HEK293T (cell line): Measurements from ENCODE around the gene RASSF4.

Experiments used
- ARNT ChIP-seq: fragments of 450-650 bp; IDR thresholded peaks from 2 replicates; pipeline ENCODE4 v1.6.1; 2017; ENCODE audit warnings: mild to moderate bottlenecking
- BHLHE40 ChIP-seq: fragments of 450-650 bp; IDR thresholded peaks from 2 replicates; pipeline ENCODE4 v1.6.1; 2016; ENCODE audit warnings: mild to moderate bottlenecking, moderate library complexity, borderline replicate concordance
- CTBP1 ChIP-seq: fragments of 450-650 bp; IDR thresholded peaks from 2 replicates; pipeline ENCODE4 v1.6.1; 2016; ENCODE audit warnings: borderline replicate concordance
- ELF4 ChIP-seq: fragments of 450-650 bp; IDR thresholded peaks from 2 replicates; pipeline ENCODE4 v1.6.1; 2017; ENCODE audit warnings: antibody characterized with exemption
- FOXK2 ChIP-seq: fragments of 450-650 bp; IDR thresholded peaks from 2 replicates; pipeline ENCODE4 v1.6.1; 2016; ENCODE audit warnings: mild to moderate bottlenecking
- FOXM1 ChIP-seq: fragments of 450-650 bp; IDR thresholded peaks from 2 replicates; pipeline ENCODE4 v1.6.1; 2017; ENCODE audit warnings: mild to moderate bottlenecking, borderline replicate concordance
- HDGF ChIP-seq: fragments of 450-650 bp; IDR thresholded peaks from 2 replicates; pipeline ENCODE4 v1.6.1; 2017; ENCODE audit warnings: antibody characterized with exemption, borderline replicate concordance
- L3MBTL2 ChIP-seq: fragments of 450-650 bp; conservative IDR thresholded peaks from 2 replicates; pipeline ENCODE4 v1.6.1; 2016; ENCODE audit warnings: mild to moderate bottlenecking
- LEF1 ChIP-seq: fragments of 450-650 bp; IDR thresholded peaks from 2 replicates; pipeline ENCODE4 v1.6.1; 2017; ENCODE audit warnings: mild to moderate bottlenecking, borderline replicate concordance
- PKNOX1 ChIP-seq: fragments of 450-650 bp; IDR thresholded peaks from 2 replicates; pipeline ENCODE4 v1.6.1; 2016
- SP1 ChIP-seq: fragments of 450-650 bp; IDR thresholded peaks from 2 replicates; pipeline ENCODE4 v1.6.1; 2017
- SUZ12 ChIP-seq: fragments of 450-650 bp; IDR thresholded peaks from 2 replicates; pipeline ENCODE4 v1.6.1; 2016; ENCODE audit warnings: mild to moderate bottlenecking
- TARDBP ChIP-seq: fragments of 450-650 bp; IDR thresholded peaks from 2 replicates; pipeline ENCODE4 v1.6.1; 2016

GRCh38 chr10:44933451-44934321 lies 25.9 kb upstream of the RASSF4 start:
- TF ChIP-seq SUZ12 (no peak), BHLHE40 (no peak), FOXM1 (no peak), ARNT (no peak), TARDBP (no peak), L3MBTL2 (no peak), SP1 (no peak), HDGF (no peak), ELF4 (no peak), PKNOX1 (no peak), LEF1 (no peak), FOXK2 (no peak), CTBP1 (no peak)
